ENCODE results near the gene BRME1. TPM values are rescaled to one million over a fixed set of nuclear protein-coding genes. Genes with fewer than 3 reads are reported as not detected.

The BRME1 gene
- total RNA-seq, 2 donors from 2014 or later, result 3.7 TPM; not detected in 1

DNA sequence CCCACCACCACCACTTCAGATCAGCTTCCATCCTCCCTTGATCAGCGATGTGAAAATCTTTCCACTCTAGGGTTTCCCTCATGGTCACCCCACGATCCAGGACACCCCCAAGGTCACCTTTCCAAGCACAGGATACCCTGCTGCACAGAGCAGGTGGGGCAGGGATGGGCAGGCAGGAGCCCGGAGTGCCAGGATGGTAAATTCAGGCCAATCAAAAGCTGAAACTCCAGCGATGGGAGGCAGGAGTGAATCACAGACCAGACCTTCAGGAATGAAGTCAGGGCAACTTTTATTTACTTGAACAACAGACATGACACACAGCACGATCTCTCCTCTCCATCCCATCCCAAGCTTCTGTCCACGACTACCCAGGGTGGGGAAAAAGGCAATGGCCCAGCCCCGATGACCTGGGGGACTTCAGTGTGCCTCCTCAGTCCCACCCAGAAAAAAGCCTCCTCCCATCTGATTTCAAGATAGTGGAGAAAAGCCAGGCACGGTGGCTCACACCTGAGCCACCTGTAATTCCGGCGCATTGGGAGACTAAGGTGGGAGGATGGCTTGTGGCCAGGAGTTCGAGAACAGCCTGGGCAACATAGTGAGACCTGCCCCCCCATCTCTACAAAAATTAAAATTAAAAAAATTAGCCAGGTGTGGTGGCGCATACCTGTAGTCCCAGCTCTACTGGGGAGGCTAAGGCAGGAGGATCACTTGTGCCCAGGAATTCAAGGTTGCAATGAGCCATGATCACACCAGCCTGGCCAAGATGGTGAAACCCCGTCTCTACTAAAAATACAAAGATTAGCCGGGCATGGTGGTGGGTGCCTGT, 71.5 kb downstream of the BRME1 start:
- Histone ChIP-seq H3K9me3 (no peaks in the 10 kb centered on the region), H3K36me3 (peaks cover 41% of the 10 kb centered on the region), H3K27me3 (replicated peaks; ENCODE audit: insufficient read depth) (no peaks in the 10 kb centered on the region), H3K27ac (peak overlapping the region; percentile 100), H3K4me1 (ENCODE audit: control insufficient read depth in 1 of 2, low read depth in 2 of 2) (peaks cover 49 to 65% of the 10 kb centered on the region in 2 donors), H3K4me3 (peak overlapping the region; percentile 38)
- no peak for DNase-seq (ENCODE audit: low spot score)
- TF ChIP-seq, protein P1, sequence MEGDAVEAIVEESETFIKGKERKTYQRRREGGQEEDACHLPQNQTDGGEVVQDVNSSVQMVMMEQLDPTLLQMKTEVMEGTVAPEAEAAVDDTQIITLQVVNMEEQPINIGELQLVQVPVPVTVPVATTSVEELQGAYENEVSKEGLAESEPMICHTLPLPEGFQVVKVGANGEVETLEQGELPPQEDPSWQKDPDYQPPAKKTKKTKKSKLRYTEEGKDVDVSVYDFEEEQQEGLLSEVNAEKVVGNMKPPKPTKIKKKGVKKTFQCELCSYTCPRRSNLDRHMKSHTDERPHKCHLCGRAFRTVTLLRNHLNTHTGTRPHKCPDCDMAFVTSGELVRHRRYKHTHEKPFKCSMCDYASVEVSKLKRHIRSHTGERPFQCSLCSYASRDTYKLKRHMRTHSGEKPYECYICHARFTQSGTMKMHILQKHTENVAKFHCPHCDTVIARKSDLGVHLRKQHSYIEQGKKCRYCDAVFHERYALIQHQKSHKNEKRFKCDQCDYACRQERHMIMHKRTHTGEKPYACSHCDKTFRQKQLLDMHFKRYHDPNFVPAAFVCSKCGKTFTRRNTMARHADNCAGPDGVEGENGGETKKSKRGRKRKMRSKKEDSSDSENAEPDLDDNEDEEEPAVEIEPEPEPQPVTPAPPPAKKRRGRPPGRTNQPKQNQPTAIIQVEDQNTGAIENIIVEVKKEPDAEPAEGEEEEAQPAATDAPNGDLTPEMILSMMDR (IDR thresholded peaks at IDR 0.05), result no peak
- no peak for ATAC-seq (ENCODE audit: insufficient number of reproducible peaks, low FRiP score, low read depth)

DNA sequence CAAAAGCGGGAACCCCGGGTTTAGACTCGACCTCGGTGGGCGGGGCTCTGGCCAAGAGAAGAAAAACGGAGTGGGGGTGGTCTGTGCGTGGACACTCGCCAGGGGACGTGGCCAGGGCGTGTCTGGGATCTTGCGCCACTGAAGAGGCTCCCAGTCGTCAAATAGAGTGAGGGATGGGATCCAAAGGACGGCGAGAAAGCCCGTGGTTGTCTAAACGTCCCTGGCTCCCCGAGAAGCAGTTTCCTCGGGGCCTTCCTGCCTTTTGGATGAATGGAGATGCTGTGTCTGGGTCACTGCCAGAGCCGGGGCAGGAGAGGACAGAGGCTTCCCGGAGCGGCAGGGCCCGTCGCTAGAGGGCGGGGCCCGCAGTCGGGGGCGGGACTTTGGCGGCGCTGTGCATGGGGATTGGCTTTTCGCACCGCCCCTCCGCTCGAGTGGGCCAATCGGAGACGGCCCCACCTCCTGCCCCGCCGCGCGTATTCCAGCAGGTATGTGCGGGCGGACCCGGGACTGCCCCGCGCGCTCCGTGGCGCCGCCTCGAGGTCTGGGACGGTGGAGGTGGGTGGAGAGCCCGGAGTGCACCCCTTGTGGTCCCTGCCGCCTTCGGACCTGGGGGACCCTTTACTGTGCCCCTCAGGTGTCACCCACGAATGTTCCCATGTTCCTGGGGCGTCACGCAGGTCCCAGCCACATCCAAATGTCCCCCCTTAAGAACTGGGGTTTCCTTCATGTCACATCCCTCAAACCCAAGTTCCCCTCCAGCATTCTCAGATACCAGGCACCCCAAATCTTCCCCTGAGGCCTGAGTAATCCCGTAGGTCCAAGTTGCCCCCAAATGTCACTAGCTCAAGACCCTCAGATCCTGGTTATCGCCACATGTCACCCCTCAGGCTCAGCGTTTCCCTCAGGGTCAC, 72.3 kb downstream of the BRME1 start:
- peak; percentile 44 for ATAC-seq (ENCODE audit: insufficient number of reproducible peaks, low FRiP score, low read depth)
- H3K4me1 ChIP-seq (ENCODE audit: control insufficient read depth in 1 of 2, low read depth in 2 of 2), result peaks cover 47 to 63% of the 10 kb centered on the region in 2 donors
- peaks cover 39% of the 10 kb centered on the region for H3K36me3 ChIP-seq
- peak; percentile 77 for DNase-seq (ENCODE audit: low spot score)
- H3K27ac ChIP-seq, result peak overlapping the region; percentile 100
- TF ChIP-seq, protein P1 (IDR thresholded peaks at IDR 0.05), result peak; percentile 25
- no peaks in the 10 kb centered on the region for H3K9me3 ChIP-seq
- H3K4me3 ChIP-seq, result peak overlapping the region; percentile 38
- H3K27me3 ChIP-seq (replicated peaks; ENCODE audit: insufficient read depth), result no peaks in the 10 kb centered on the region

Other genes starting within 250 kb of the BRME1 start
- 10 to 100 TPM; 54.6 to 63.0 TPM for gene MRI1, start 141.6 kb downstream of the BRME1 start, total RNA-seq
- 100 to 1,000 TPM; 114 to 128 TPM for gene C19orf53, start 131.7 kb downstream of the BRME1 start, total RNA-seq
- 10 to 100 TPM in 1 of 2 donors, 1 to 10 TPM in 1; 9.5 to 11.8 TPM for gene ZSWIM4, start 110.7 kb downstream of the BRME1 start, total RNA-seq
- gene NANOS3, start 29.0 kb downstream of the BRME1 start, total RNA-seq, result not detected
- gene CC2D1A, start 84 bp upstream of the BRME1 start, total RNA-seq, result 10 to 100 TPM; 29.5 to 38.7 TPM
- 1 to 10 TPM; 3.5 to 9.9 TPM for gene PODNL1, start 32.3 kb upstream of the BRME1 start, total RNA-seq
- gene DCAF15, start 46.4 kb upstream of the BRME1 start, total RNA-seq, result 10 to 100 TPM; 12.6 to 31.4 TPM
- 1 to 10 TPM; 3.0 to 5.7 TPM for gene RFX1, start 100.2 kb upstream of the BRME1 start, total RNA-seq
- not detected for gene RLN3, start 122.0 kb upstream of the BRME1 start, total RNA-seq
- 1 to 10 TPM; 1.1 to 5.3 TPM for gene IL27RA, start 125.6 kb upstream of the BRME1 start, total RNA-seq
- gene PALM3, start 156.0 kb upstream of the BRME1 start, total RNA-seq, result not detected
- gene MISP3, start 166.7 kb upstream of the BRME1 start, total RNA-seq, result 1 to 10 TPM; 1.7 to 2.7 TPM
- gene C19orf67, start 179.7 kb upstream of the BRME1 start, total RNA-seq, result not detected
- gene SAMD1, start 184.6 kb upstream of the BRME1 start, total RNA-seq, result 10 to 100 TPM in 1 of 2 donors, 1 to 10 TPM in 1; 8.9 to 27.5 TPM
- 100 to 1,000 TPM in 1 of 2 donors, 10 to 100 TPM in 1; 93.2 to 107 TPM for gene PRKACA, start 211.6 kb upstream of the BRME1 start, total RNA-seq
- 1 to 10 TPM in 1 of 2 donors, under 1 TPM in 1; 0.14 to 1.1 TPM for gene ASF1B, start 230.5 kb upstream of the BRME1 start, total RNA-seq